Fibroblast of lung (primary cell): ENCODE results near the gene LCMT2.

Experiments
- EZH2 ChIP-seq: IDR thresholded peaks from 2 replicates; pipeline ENCODE4 v1.5.1; 2012; ENCODE audit warnings: low read length, control low read depth, mild to moderate bottlenecking; ENCODE audit errors: missing control alignments
- TF ChIP-seq, protein P1 (sequence below), 2 donors: IDR thresholded peaks in 1 of 2; conservative IDR thresholded peaks in 1 of 2; 1 replicate in 1 of 2; 2 replicates in 1 of 2; pipeline ENCODE4 v1.5.1; 2011 to 2012; ENCODE audit warnings: low read length in 2 of 2, control low read depth in 1 of 2, inconsistent platforms in 1 of 2, low read depth in 1 of 2, mild to moderate bottlenecking in 1 of 2

GRCh38 chr15:43299411-43299810, 31.0 kb downstream of the LCMT2 start:
- TF ChIP-seq, protein P1, sequence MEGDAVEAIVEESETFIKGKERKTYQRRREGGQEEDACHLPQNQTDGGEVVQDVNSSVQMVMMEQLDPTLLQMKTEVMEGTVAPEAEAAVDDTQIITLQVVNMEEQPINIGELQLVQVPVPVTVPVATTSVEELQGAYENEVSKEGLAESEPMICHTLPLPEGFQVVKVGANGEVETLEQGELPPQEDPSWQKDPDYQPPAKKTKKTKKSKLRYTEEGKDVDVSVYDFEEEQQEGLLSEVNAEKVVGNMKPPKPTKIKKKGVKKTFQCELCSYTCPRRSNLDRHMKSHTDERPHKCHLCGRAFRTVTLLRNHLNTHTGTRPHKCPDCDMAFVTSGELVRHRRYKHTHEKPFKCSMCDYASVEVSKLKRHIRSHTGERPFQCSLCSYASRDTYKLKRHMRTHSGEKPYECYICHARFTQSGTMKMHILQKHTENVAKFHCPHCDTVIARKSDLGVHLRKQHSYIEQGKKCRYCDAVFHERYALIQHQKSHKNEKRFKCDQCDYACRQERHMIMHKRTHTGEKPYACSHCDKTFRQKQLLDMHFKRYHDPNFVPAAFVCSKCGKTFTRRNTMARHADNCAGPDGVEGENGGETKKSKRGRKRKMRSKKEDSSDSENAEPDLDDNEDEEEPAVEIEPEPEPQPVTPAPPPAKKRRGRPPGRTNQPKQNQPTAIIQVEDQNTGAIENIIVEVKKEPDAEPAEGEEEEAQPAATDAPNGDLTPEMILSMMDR (conservative IDR thresholded peaks at IDR 0.05 in 1 of 2, IDR thresholded peaks at IDR 0.05 in 1 of 2; ENCODE audit: low read depth in 1 of 2, low read length in 2 of 2), result no peak
- TF ChIP-seq EZH2, result no peak
